ENCODE data around the gene SCGB1C1.

SCGB1C1 gene

DNA sequence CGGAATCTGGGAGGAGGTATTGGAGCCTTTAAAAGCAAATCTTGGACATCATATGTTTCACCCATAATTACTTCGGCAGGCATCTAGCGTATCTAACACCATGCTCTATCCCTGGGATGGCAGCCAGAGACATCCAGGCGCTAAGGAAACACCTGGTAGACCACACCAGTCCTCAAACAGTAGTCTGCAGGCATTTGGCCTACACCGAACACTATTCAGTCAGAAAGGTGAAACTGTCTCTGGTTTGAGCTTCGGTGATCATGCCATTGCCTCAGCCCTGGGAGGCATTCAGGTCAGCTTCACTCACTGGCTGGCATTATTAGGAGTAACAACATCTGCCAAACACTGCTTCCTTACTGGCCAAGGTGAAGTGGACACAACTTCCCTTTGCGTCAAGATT is 31.5 kb downstream of the SCGB1C1 start:
- Histone ChIP-seq H3K23ac (ENCODE audit: low read length in 2 of 2) (no peak overlapping the region), H2BK120ac (ENCODE audit: low read depth, low read length) (no peak overlapping the region), H3K18ac (ENCODE audit: low read depth in 1 of 2, low read length in 2 of 2) (no peak overlapping the region), H2AK5ac (ENCODE audit: low read length, severe bottlenecking) (no peak overlapping the region), H3K79me1 (replicated peaks; ENCODE audit: low read length, poor library complexity, severe bottlenecking) (peaks cover 35% of the 10 kb centered on the region), H3K9ac (ENCODE audit: low read length) (no peak overlapping the region), H4K8ac (ENCODE audit: low read length) (no peak overlapping the region), H3K27ac (ENCODE audit: low read length, poor library complexity, severe bottlenecking) (no peak overlapping the region), H3K27me3 (ENCODE audit: control insufficient read depth in 1 of 2, insufficient read depth in 1 of 2, low read length in 2 of 2) (no peaks in the 10 kb centered on the region), H2BK15ac (ENCODE audit: low read depth, poor library complexity, severe bottlenecking) (no peak overlapping the region), H3K4me3 (ENCODE audit: insufficient read depth in 1 of 2, low read depth in 1 of 2, low read length in 2 of 2) (no peak overlapping the region), H2BK5ac (ENCODE audit: low read depth, low read length, poor library complexity, severe bottlenecking) (no peak overlapping the region), H3K9me3 (ENCODE audit: control insufficient read depth, low read length) (no peaks in the 10 kb centered on the region), H2AFZ (ENCODE audit: low read depth, low read length) (no peak overlapping the region), H4K91ac (ENCODE audit: low read length) (no peak overlapping the region), H2BK12ac (ENCODE audit: low read length in 2 of 2) (no peak overlapping the region), H3K4ac (ENCODE audit: low read depth in 1 of 2, low read length in 2 of 2) (no peak overlapping the region), H3K14ac (ENCODE audit: low read length in 2 of 2) (no peak overlapping the region), H3K36me3 (ENCODE audit: control insufficient read depth in 1 of 2, insufficient read depth in 2 of 2, low read depth in 1 of 2, low read length in 2 of 2) (peaks cover 19 to 24% of the 10 kb centered on the region in 2 experiments), H3K4me1 (ENCODE audit: control insufficient read depth, insufficient read depth, low read depth, low read length) (peaks cover 7% of the 10 kb centered on the region), H3K4me2 (ENCODE audit: low read length, poor library complexity, severe bottlenecking) (no peak overlapping the region)
- DNase-seq = no peak
- WGBS = 95% methylated on average over 7 of the region's 7 CpGs

- no peak overlapping the region for H3K18ac ChIP-seq (ENCODE audit: low read depth in 1 of 2, low read length in 2 of 2)
- no peak overlapping the region for H2BK120ac ChIP-seq (ENCODE audit: low read depth, low read length)
- no peak overlapping the region for H3K14ac ChIP-seq (ENCODE audit: low read length in 2 of 2)
- H2AFZ ChIP-seq (ENCODE audit: low read depth, low read length) = no peak overlapping the region
- H3K27me3 ChIP-seq (ENCODE audit: control insufficient read depth in 1 of 2, insufficient read depth in 1 of 2, low read length in 2 of 2) = no peaks in the 10 kb centered on the region
- no peak overlapping the region for H2BK5ac ChIP-seq (ENCODE audit: low read depth, low read length, poor library complexity, severe bottlenecking)
- H4K8ac ChIP-seq (ENCODE audit: low read length) = peak overlapping the region; percentile 49
- DNase-seq = peak; percentile 51
- H3K9me3 ChIP-seq (ENCODE audit: control insufficient read depth, low read length) = no peaks in the 10 kb centered on the region
- no peak overlapping the region for H4K91ac ChIP-seq (ENCODE audit: low read length)
- no peak overlapping the region for H2AK5ac ChIP-seq (ENCODE audit: low read length, severe bottlenecking)
- peaks cover 7% of the 10 kb centered on the region for H3K4me1 ChIP-seq (ENCODE audit: control insufficient read depth, insufficient read depth, low read depth, low read length)
- no peak overlapping the region for H3K9ac ChIP-seq (ENCODE audit: low read length)
- no peak overlapping the region for H2BK15ac ChIP-seq (ENCODE audit: low read depth, poor library complexity, severe bottlenecking)
- no peak overlapping the region for H2BK12ac ChIP-seq (ENCODE audit: low read length in 2 of 2)
- H3K23ac ChIP-seq (ENCODE audit: low read length in 2 of 2) = no peak overlapping the region
- H3K79me1 ChIP-seq (replicated peaks; ENCODE audit: low read length, poor library complexity, severe bottlenecking) = peaks cover 42% of the 10 kb centered on the region
- H3K4me3 ChIP-seq (ENCODE audit: insufficient read depth in 1 of 2, low read depth in 1 of 2, low read length in 2 of 2) = no peak overlapping the region
- peaks cover 22 to 33% of the 10 kb centered on the region in 2 experiments for H3K36me3 ChIP-seq (ENCODE audit: control insufficient read depth in 1 of 2, insufficient read depth in 2 of 2, low read depth in 1 of 2, low read length in 2 of 2)
- no peak overlapping the region for H3K27ac ChIP-seq (ENCODE audit: low read length, poor library complexity, severe bottlenecking)
- H3K4me2 ChIP-seq (ENCODE audit: low read length, poor library complexity, severe bottlenecking) = no peak overlapping the region
- no peak overlapping the region for H3K4ac ChIP-seq (ENCODE audit: low read depth in 1 of 2, low read length in 2 of 2)
- 92% methylated on average over 10 of the region's 10 CpGs for WGBS
Measured at GRCh38 chr11:225734-226453, 33.0 kb downstream of the SCGB1C1 start.

- no peak overlapping the region for H3K4me2 ChIP-seq (ENCODE audit: low read length, poor library complexity, severe bottlenecking)
- H4K8ac ChIP-seq (ENCODE audit: low read length) = no peak overlapping the region
- H3K36me3 ChIP-seq (ENCODE audit: control insufficient read depth in 1 of 2, insufficient read depth in 2 of 2, low read depth in 1 of 2, low read length in 2 of 2) = peaks cover 18 to 20% of the 10 kb centered on the region in 2 experiments
- no peak overlapping the region for H3K18ac ChIP-seq (ENCODE audit: low read depth in 1 of 2, low read length in 2 of 2)
- peaks cover 46% of the 10 kb centered on the region for H3K79me1 ChIP-seq (replicated peaks; ENCODE audit: low read length, poor library complexity, severe bottlenecking)
- H3K23ac ChIP-seq (ENCODE audit: low read length in 2 of 2) = no peak overlapping the region
- no peak overlapping the region for H2BK12ac ChIP-seq (ENCODE audit: low read length in 2 of 2)
- no peak overlapping the region for H3K4ac ChIP-seq (ENCODE audit: low read depth in 1 of 2, low read length in 2 of 2)
- H2AFZ ChIP-seq (ENCODE audit: low read depth, low read length) = no peak overlapping the region
- H2BK15ac ChIP-seq (ENCODE audit: low read depth, poor library complexity, severe bottlenecking) = no peak overlapping the region
- no peaks in the 10 kb centered on the region for H3K27me3 ChIP-seq (ENCODE audit: control insufficient read depth in 1 of 2, insufficient read depth in 1 of 2, low read length in 2 of 2)
- H2AK5ac ChIP-seq (ENCODE audit: low read length, severe bottlenecking) = no peak overlapping the region
- H2BK5ac ChIP-seq (ENCODE audit: low read depth, low read length, poor library complexity, severe bottlenecking) = no peak overlapping the region
- H2BK120ac ChIP-seq (ENCODE audit: low read depth, low read length) = no peak overlapping the region
- no peak overlapping the region for H3K9ac ChIP-seq (ENCODE audit: low read length)
- H3K4me3 ChIP-seq (ENCODE audit: insufficient read depth in 1 of 2, low read depth in 1 of 2, low read length in 2 of 2) = no peak overlapping the region
- no peak overlapping the region for H3K27ac ChIP-seq (ENCODE audit: low read length, poor library complexity, severe bottlenecking)
- WGBS = 92% methylated on average over 5 of the region's 6 CpGs
- H3K9me3 ChIP-seq (ENCODE audit: control insufficient read depth, low read length) = no peaks in the 10 kb centered on the region
- peaks cover 5% of the 10 kb centered on the region for H3K4me1 ChIP-seq (ENCODE audit: control insufficient read depth, insufficient read depth, low read depth, low read length)
- DNase-seq = no peak
- no peak overlapping the region for H4K91ac ChIP-seq (ENCODE audit: low read length)
- H3K14ac ChIP-seq (ENCODE audit: low read length in 2 of 2) = no peak overlapping the region
Measured at GRCh38 chr11:227824-228379, 35.0 kb downstream of the SCGB1C1 start.

GRCh38 chr11:230431-230830 is 37.6 kb downstream of the SCGB1C1 start:
- H3K27ac ChIP-seq (ENCODE audit: low read length, poor library complexity, severe bottlenecking) = no peak overlapping the region
- no peaks in the 10 kb centered on the region for H3K27me3 ChIP-seq (ENCODE audit: control insufficient read depth in 1 of 2, insufficient read depth in 1 of 2, low read length in 2 of 2)
- H3K4me1 ChIP-seq (ENCODE audit: control insufficient read depth, insufficient read depth, low read depth, low read length) = peaks cover 7% of the 10 kb centered on the region
- H2AK5ac ChIP-seq (ENCODE audit: low read length, severe bottlenecking) = no peak overlapping the region
- H3K14ac ChIP-seq (ENCODE audit: low read length in 2 of 2) = no peak overlapping the region
- H3K4me2 ChIP-seq (ENCODE audit: low read length, poor library complexity, severe bottlenecking) = no peak overlapping the region
- no peak overlapping the region for H3K23ac ChIP-seq (ENCODE audit: low read length in 2 of 2)
- H3K9ac ChIP-seq (ENCODE audit: low read length) = no peak overlapping the region
- no peak overlapping the region for H3K4me3 ChIP-seq (ENCODE audit: insufficient read depth in 1 of 2, low read depth in 1 of 2, low read length in 2 of 2)
- DNase-seq = no peak
- H2AFZ ChIP-seq (ENCODE audit: low read depth, low read length) = no peak overlapping the region
- H3K9me3 ChIP-seq (ENCODE audit: control insufficient read depth, low read length) = no peaks in the 10 kb centered on the region
- no peak overlapping the region for H2BK15ac ChIP-seq (ENCODE audit: low read depth, poor library complexity, severe bottlenecking)
- no peak overlapping the region for H4K8ac ChIP-seq (ENCODE audit: low read length)
- H3K79me1 ChIP-seq (replicated peaks; ENCODE audit: low read length, poor library complexity, severe bottlenecking) = peaks cover 50% of the 10 kb centered on the region
- peaks cover 12 to 20% of the 10 kb centered on the region in 2 experiments for H3K36me3 ChIP-seq (ENCODE audit: control insufficient read depth in 1 of 2, insufficient read depth in 2 of 2, low read depth in 1 of 2, low read length in 2 of 2)
- no peak overlapping the region for H4K91ac ChIP-seq (ENCODE audit: low read length)
- no peak overlapping the region for H2BK120ac ChIP-seq (ENCODE audit: low read depth, low read length)
- no peak overlapping the region for H3K4ac ChIP-seq (ENCODE audit: low read depth in 1 of 2, low read length in 2 of 2)
- 97% methylated on average over 10 of the region's 10 CpGs for WGBS
- H3K18ac ChIP-seq (ENCODE audit: low read depth in 1 of 2, low read length in 2 of 2) = no peak overlapping the region
- no peak overlapping the region for H2BK5ac ChIP-seq (ENCODE audit: low read depth, low read length, poor library complexity, severe bottlenecking)
- H2BK12ac ChIP-seq (ENCODE audit: low read length in 2 of 2) = no peak overlapping the region
